GM21576 (cell line): ENCODE data around the gene ZNF318.
"Not testable (repeated sequence)": the region's sequence is repeated elsewhere in the genome, so short reads cannot be mapped to it uniquely, and the experiment has no call there.

ENCODE experiments used
- ATAC-seq: cut with Tn5 transposase; IDR thresholded peaks from one replicate; pipeline ENCODE4 v1.9.1; 2021; ENCODE audit warnings: mild to moderate bottlenecking, moderate library complexity; ENCODE audit not compliant: unreplicated experiment

ZNF318 gene

DNA sequence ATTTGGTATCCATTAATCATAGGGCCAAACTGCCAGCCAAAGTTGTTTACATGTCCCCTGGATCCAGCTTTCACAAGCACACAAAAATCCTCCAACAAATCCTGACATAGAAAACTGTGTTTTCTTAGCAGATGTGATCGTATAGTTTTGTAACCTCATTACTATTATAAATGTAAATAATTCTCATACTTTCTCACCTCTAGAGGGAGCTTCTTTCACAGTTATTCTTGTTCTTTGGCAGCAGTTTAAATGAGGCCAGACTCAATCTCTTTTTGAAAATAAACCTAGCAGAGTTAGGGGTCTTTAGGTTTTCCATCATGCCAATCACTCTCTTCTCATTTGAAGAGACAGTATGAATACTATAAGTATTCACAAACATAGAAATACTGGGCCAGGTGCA is 17.0 kb upstream of the ZNF318 start:
- ATAC-seq: no peak

DNA sequence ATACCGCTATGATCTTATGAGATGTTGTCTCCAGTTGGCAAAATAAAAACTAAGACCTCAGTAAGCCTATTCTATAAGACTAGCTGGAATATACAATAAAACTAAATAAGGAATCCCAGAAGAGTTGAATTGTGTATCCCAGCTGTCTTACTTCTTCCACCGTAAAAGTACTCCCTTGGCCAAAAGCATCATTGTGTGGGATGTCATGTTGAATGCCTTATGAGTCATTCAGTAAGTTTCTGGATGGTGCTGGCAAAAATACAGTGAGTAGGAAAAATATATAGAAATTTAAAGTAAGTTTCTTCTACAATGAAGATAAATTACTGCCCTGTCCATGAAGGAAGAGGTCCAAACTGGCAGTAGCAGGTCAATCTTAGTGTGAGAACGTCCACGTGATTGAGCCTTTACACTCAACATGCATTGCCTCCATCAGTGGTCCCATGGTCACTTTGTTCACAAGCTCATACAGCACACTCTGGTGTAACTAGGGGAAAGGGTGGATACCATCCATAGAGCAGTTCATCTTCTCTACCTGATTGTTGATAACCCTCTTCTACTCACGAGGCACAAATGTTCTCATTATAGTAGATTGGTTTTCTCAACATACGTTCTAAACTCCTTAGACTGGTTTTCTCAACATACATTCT is 13.7 kb upstream of the ZNF318 start:
- no peak for ATAC-seq

DNA sequence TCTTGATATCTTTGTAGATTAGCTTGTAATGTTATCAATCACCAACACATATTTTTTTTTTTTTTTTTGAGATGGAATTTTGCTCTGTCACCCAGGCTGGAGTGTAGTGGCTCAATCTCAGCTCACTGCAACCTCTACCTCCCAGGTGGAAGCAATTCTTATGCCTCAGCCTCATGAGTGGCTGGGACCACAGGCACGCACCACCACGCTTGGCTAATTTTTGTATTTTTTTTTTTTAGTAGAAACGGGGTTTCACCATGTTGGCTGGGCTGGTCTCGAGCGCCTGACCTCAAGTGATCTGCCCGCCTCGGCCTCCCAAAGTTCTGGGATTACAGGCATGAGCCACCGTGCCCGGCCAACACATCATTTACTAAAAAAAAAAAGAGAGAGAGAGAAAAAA is 11.4 kb upstream of the ZNF318 start:
- not testable (repeated sequence) for ATAC-seq

DNA sequence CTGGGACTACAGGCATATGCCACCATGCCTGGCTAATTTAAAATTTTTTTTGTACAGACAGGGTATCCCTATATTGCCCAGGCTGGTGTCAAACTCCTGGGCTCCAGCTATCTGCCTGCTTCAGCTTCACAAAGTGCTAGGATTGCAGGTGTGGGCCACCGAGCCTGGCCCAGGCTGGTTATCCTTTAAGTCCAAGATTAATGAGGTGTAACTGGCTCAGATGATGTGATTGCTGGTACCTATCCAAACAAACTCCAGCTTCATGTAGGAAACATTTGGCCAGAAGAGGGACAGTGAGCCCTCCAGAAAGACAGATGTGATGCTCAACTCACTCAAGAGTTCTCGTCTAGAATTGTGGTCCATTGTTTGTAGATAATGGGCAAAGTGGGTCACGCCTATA is 9.2 kb upstream of the ZNF318 start:
- no peak for ATAC-seq

DNA sequence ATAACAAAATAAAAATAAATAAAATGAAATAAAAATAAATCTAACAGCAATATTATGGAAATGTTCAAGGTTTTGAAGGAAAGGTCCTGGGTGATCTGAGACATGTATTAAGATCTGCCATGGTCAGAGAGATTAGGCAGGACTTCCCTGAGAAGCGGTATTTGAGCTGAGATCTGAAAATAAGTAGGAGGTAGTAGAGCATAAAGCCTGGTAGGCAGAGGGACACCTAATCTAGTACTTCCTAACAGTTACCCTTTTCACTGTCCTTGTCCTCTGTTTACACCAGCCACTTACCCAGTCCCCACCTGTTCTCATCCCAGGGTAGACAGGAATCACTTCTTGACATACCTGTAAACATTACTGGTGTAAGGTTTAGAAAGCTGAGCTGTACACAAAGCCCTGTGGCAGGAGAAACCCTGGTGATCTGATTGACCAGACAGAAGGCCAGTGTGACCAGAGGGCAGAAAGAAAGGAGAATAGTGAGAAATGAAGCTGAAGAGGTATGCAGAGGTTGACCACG is 8.3 kb upstream of the ZNF318 start:
- no peak for ATAC-seq

DNA sequence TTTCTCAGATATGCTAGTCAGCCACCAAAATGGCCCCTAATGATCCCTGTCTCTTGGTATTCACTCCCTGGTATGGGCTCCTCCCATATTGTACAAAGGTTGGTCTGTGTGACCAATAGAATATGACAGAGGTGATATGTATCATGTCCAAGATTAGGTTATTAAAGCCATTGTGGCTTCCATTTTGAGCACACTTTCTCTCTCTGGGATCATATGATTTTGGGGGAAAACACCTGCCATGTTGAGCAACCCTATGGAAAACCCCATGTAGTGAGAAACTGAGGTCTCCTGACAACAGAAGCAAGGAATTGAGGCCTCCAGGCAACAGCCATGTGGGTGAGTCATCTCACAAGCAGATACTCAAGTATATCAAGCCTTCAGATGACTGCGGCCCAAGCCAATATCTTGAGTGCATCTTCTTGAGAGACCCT is 7.1 kb upstream of the ZNF318 start:
- no peak for ATAC-seq

DNA sequence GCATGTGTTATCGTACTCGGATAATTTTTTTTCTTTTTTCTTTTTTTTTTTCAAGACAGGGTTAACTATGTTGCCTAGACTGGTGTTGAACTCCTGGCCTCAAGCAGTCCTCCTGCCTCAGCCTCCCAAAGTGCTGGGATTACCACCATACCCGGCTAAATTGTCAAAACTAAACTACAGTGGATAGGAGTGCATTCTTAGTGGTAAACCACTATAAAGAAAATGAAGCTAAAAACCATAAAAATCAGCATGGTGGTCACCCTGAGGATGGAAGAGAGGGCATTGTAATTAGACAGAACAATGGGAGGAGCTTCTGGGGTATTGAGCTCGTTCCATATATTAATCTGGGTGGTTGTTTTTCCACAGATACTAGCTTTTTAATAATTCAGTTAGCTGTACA is 6.2 kb upstream of the ZNF318 start:
- no peak for ATAC-seq

DNA sequence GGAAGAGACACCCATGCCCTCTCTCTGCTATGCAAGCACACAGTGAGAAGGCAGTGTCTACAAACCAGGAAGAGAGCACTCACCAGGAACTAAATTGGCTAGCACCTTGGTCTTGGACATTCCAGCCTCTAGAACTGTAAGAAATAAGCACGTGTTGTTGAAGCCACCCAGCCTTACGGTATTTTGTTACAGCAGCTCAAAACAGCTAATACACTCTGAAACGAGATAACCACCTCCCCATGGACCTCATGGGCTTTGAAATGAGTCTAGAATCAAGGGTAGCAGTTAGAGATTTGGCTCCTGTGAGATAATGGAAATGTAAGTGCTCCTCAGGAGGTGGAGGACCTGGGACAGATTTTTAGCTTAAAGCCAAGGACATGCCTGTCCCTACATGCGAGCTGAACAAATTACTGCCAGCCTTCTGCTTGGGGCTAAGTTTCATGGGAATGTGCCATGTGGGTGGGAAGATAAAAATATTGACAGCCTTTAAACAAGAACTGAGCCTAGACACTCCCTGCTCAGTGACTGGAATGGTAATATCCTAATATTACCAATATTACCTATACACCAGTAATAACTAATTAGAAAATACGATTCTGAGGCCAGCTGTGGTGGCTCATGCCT is 3.9 kb upstream of the ZNF318 start:
- no peak for ATAC-seq

DNA sequence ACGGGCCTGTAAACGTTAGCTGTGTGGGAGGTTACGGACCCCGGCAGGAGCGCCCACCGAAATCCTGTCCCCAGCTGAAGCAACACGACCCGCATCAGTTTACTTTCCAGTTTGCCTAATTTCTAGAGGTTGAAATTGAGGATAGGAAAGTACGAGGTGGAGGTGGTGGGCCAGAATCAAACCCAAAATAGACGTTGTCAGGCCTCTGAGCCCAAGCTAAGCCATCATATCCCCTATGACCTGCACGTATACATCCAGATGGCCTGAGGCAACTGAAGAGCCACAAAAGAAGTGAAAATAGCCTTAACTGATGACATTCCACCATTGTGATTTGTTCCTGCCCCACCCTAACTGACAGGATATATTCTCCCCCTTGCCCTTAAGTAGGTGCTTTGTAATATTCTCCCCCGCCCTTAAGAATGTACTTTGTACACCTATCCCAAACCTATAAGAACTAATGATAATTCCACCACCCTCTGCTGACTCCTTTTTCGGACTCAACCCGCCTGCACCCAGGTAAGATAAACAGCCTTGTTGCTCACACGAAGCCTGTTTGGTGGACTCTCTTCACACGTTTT is 645 bp upstream of the ZNF318 start:
- ATAC-seq: peak; percentile 14

DNA sequence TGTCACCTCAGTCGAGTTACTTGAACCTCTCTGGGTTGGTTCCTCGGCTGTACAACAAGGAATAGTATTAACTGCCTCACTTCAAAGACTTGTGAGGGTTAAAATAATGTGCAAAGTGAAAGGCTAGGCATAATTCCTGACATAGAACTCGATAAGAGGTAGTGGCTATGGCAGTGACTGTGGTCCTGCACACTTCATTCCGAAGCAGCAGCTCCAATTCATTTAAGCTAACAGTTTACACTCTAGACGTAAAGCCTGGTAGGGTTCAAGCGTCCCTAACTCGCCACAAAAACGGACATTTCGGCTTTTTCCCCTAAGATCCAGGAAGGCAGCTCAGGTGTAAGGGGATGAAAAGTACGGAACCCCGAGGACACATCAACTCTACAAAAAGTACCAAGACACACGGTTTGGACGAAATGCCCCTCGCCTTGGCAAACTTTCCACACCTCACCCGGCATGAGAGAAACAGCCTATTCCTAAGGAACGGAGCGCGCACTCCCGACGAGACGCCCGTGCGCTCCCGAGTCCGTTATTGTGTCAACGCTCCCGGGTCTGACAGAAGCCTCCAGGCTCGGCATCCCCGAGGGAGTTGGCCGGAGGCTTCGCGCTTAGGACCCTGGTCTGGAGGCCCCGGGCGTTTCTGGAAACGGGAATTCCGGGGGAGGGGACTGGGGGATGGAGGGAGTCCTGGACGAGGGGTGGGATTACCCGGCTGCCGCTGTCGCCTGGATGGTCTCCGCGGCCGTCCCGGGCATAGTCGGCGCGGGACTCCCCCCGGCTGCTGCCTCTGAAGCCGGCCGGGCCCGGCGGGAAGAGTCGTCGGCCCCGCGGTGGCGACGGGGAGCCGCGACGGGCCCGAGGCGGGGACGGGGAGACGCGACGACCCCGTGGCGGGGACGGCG is 937 bp downstream of the ZNF318 start:
- ATAC-seq: no peak

DNA sequence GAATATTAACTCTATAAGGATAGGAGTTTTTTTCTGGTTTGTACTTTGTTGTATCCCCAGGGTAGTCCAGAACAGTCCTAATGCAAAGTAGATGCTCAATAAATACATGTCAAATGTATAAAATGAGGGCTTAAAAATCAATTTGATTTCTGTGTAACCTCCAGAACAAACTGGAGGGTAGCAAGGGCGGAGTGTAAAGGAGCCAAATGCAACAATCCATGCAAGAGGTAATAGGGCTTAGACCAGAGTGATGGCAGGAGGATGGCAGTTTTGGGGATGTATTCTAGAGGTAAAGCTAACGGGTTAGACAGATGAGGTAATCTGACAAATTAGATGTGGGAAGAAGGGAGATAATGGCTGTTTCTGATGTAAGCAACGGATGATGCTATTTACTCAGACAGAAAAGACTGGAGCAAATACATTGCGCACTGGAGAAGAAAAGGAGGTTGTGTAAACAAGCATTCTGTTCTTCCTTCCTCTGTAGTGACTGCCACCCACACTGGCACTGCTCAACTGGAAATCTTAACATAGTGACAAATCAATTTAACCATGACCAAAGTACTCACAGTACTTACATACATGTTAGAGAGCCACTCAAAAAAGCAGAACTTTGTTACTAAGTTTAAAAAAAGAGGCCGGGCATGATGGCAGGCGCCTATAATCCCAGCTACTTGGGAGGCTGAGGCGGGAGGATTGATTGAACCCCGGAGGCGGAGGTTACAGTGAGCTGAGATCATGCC is 2.0 kb downstream of the ZNF318 start:
- ATAC-seq: no peak

DNA sequence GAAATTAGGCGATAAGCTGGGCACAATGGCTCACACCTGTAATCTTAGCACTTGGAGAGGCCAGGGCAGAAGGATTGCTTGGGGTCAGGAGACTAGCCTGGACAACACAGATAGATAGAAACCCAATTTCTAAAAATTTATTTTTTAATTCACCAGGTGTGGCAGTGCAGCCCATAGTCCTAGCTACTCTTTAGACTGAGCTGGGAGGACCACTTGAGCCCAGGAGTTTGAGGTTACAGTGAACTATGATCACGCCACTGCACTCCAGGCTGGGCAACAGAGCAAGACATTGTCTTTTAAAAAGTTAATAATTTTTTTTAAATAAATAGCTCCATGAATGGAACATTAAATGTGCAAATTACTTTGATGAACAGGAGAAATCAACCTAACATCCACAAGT is 8.2 kb downstream of the ZNF318 start:
- no peak for ATAC-seq

DNA sequence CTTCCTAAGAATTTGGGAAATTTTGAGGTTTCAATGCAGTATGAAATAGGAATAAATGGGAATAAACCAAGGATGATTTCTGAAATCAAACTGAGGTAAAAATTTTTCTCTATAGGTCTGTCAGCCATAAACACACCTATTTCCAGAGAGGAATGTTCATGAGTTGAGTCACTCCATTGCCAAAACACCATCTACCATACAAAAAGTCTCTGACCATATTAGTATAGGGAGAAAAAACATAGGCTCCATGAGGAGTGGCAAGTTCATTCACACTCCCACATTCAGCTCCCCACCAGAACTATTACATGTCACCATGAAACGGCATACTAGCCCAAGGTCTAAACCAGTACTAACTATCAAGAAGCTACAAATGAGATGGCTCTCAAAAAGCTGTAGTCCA is 9.6 kb downstream of the ZNF318 start:
- ATAC-seq: no peak

DNA sequence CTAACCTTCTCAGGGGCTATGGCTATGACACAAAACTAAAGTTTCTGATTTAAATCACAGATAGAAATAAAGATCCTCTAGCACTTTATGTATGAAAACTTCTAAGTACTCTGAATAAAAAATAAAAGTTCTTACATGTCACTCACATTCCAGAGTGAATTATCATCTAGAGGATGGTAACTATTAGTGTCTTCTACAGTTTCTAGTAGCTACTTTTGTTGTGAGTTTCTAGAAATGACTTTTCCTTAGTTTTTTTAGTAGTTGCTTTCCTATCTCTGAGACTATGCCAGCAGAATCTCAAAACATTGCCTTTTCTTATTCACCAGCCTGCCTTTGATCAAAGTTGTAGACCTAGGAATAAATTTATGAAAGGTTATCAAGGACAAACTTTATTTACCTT is 10.1 kb downstream of the ZNF318 start:
- ATAC-seq: no peak

DNA sequence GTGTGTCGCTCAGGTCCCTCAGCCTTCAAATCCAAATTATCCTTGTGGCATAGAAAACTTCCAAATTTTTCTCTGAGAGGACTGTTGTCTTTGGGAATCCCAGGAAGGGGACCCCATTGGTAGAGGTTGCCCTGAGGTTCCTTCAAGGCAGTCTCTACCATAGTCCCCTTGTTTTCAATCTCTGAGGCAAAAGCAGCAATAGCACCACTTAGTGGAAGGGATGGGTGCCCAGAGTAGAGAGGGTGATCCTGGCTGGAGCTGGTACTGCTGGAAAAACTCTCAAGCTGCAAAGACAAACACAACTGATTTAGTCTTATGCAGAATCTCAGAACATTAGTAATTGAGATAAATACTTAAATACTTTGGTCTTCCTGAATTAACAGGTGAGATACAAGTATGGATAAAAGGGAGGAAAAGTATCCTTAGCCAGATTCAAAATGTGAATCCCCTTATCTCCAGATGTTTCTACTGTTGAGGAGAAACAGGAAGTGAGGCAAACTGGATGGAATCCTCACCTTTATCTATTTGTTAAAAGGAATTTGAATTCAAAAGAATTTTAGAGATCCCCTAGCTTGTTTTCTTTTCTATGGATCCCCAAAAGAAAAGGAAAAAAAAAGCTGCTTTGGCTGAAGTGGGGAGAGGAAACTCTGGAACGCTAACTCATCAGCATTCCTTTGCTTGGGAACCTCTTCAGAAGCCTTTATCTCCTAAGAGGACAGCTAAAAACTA is 13.4 kb downstream of the ZNF318 start:
- ATAC-seq: no peak

DNA sequence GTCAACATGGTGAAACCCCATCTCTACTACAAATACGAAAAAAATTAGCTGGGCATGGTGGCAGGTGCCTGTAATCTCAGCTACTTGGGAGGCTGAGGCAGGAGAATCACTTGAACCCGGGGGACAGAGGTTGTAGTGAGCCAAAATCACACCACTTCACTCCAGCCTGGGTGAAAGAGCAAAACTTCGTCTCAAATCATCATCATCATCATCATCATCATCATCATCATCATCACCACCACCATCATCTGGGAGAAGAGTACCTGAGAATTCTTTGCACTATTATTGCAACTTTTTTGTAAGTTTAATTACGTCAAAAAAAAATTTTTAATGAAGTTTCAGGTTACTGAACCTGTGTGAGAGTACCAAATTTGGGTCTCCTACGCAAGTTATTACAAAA is 17.5 kb downstream of the ZNF318 start:
- not testable (repeated sequence) for ATAC-seq

DNA sequence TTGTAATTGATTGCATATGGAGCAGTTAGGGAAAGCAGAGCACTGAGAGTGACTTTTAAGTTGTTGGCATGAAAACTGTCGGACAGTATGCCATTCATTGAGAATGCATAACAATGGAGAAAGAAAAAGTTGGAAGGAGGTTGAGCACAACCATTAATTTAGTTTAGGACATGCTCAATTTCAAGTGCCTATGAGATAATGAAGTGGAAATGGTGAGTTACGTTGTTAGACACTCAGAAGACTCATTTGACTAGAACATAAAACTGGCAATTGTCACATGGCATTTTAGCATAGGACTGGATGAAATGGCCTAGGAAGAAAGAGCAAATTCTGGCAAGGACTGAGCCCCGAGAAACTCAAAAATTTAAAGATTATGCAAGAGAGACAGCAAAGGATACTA is 22.0 kb downstream of the ZNF318 start:
- ATAC-seq: no peak

DNA sequence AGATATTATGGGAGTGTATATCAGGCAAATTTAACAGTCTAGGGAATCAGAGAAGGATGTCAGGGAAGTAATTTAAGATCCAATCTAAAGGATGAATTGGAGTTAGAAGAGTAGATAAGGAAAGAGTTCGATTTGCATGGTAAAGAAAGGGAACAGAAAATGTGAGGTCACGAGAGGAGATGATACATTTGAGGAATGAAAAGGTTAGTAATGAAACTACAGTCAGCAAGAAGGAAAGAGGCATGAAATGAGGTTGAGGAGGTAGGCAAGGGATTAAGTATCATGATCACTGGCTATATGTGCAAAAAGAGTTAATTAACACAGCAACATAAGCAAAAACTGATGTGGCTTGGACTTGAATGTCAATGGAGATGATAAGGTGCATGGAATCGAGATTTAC is 22.4 kb downstream of the ZNF318 start:
- no peak for ATAC-seq

DNA sequence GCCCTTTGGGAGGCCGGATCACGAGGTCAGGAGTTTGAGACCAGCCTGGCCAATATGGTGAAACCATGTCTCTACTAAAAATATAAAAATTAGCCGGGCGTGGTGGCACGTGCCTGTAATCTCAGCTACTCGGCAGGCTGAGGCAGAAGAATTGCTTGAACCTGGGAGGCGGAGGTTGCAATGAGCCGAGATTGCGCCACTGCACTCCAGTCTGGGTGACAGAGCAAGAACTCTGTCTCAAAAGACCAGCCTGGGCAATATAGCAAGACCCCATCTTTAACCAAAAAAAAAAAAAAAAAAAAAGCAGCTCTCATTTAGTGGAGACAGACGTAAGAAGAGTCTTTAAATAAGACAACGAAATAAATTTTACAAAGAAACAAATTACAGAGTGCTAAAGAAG is 23.2 kb downstream of the ZNF318 start:
- ATAC-seq: not testable (repeated sequence)

DNA sequence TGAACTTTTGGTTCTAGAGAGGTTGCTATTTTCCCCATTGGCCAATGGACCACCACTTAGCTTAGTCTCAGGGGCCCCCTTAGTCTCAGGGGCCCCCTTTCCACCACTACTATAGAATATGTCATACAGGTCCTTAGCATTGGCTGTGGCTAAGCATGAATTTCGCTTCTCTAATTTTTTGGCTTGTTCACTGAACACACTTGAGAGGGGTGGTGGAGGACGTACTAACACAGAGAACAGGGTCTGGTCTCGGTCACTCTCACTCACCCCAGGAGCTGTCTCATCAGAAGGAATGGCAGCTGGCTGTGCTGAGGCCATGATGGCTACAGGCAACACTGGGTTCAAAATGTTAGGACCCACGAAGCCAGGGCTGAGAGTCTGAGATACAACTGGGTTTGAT is 30.3 kb downstream of the ZNF318 start:
- ATAC-seq: peak; percentile 80
